Kidney epithelial cell (primary cell): ENCODE data around the gene DSCAML1. TPM values are rescaled to one million over a fixed set of nuclear protein-coding genes. Genes with fewer than 3 reads are reported as not detected.

ENCODE experiments used
- DNase-seq: peaks from one replicate; pipeline ENCODE4 v3.0.0-alpha.2; 2010; ENCODE audit warnings: low read depth
- H3K27me3 ChIP-seq: 2 replicates; pipeline ENCODE4 v1.6.0; 2011; ENCODE audit warnings: low read length; ENCODE audit not compliant: control insufficient read depth, insufficient read depth
- H3K36me3 ChIP-seq: 2 replicates; pipeline ENCODE4 v1.5.1; 2011; ENCODE audit warnings: low read length; ENCODE audit not compliant: control insufficient read depth, insufficient read depth
- H3K4me3 ChIP-seq: 2 replicates; pipeline ENCODE4 v1.5.1; 2011; ENCODE audit warnings: low read depth, mild to moderate bottlenecking, control low read depth, low read length
- CTCF ChIP-seq: IDR thresholded peaks from 2 replicates; pipeline ENCODE4 v1.5.1; 2011; ENCODE audit warnings: mild to moderate bottlenecking, moderate library complexity, low read length, control low read depth, inconsistent platforms; ENCODE audit not compliant: insufficient read depth, poor library complexity, severe bottlenecking
- total RNA-seq: library from RNA; depleted of rRNA; stranded (reverse); fragments of >200 nt; gene quantifications from 2 replicates; pipeline ENCODE4 v1.2.3, GENCODE V29; 2015

The DSCAML1 gene
- total RNA-seq, 1 donor from 2014 or later, result 3.1 TPM

- Histone ChIP-seq H3K4me3 (no peak overlapping the region), H3K27me3 (peaks cover 17% of the 10 kb centered on the region), H3K36me3 (no peaks in the 10 kb centered on the region)
- no peak for TF ChIP-seq CTCF
- DNase-seq, result no peak
Observed at GRCh38 chr11:117639601-117640000, 157.4 kb downstream of the DSCAML1 start.

GRCh38 chr11:117638911-117639543, 158.0 kb downstream of the DSCAML1 start:
- no peak for TF ChIP-seq CTCF
- Histone ChIP-seq H3K36me3 (no peaks in the 10 kb centered on the region), H3K27me3 (peaks cover 12% of the 10 kb centered on the region), H3K4me3 (no peak overlapping the region)
- no peak for DNase-seq

GRCh38 chr11:117634756-117635603, 162.0 kb downstream of the DSCAML1 start:
- DNase-seq, result peak; percentile 58
- Histone ChIP-seq H3K27me3 (no peaks in the 10 kb centered on the region), H3K36me3 (no peaks in the 10 kb centered on the region), H3K4me3 (no peak overlapping the region)
- TF ChIP-seq CTCF, result no peak

- no peak for DNase-seq
- TF ChIP-seq CTCF, result no peak
- Histone ChIP-seq H3K36me3 (no peaks in the 10 kb centered on the region), H3K4me3 (no peak overlapping the region), H3K27me3 (peaks cover 1% of the 10 kb centered on the region)
Observed at GRCh38 chr11:117633976-117634755, 162.8 kb downstream of the DSCAML1 start.

GRCh38 chr11:117633186-117633754, 163.7 kb downstream of the DSCAML1 start:
- Histone ChIP-seq H3K4me3 (no peak overlapping the region), H3K27me3 (peaks cover 4% of the 10 kb centered on the region), H3K36me3 (no peaks in the 10 kb centered on the region)
- DNase-seq, result no peak
- no peak for TF ChIP-seq CTCF
